Psoas muscle (tissue), 8 donors: ENCODE data around the gene ENTR1. TPM values are rescaled to one million over a fixed set of nuclear protein-coding genes. Genes with fewer than 3 reads are reported as not detected.
"Not testable (repeated sequence)": the region's sequence is repeated elsewhere in the genome, so short reads cannot be mapped to it uniquely, and the experiment has no call there.

Source experiments
- ATAC-seq, 4 donors: fragments of 200-7000 bp; cut with Tn5 transposase; one replicate each; pipeline ENCODE4 v1.9.1; 2020; ENCODE audit warnings: moderate library complexity in 3 of 4, mild to moderate bottlenecking in 2 of 4
- DNase-seq, 2 donors: peaks; one replicate each; pipeline ENCODE4 v3.0.0-alpha.2; 2020
- H3K27ac ChIP-seq: fragments of 200-600 bp; one replicate; pipeline ENCODE4 v1.8.0; 2022
- H3K27me3 ChIP-seq, 3 donors: fragments of 200-600 bp in 1 of 3; one replicate each; pipeline versions ENCODE4 v1.6.1 to v1.8.0; 2013 to 2022; ENCODE audit warnings: low read length in 2 of 3, mild to moderate bottlenecking in 2 of 3, moderate library complexity in 1 of 3; ENCODE audit not compliant: insufficient read depth in 3 of 3
- H3K36me3 ChIP-seq, 2 donors: fragments of 200-600 bp in 1 of 2; one replicate each; pipeline versions ENCODE4 v1.6.1 to v1.8.0; 2013 to 2022; ENCODE audit warnings: low read depth in 1 of 2, mild to moderate bottlenecking in 1 of 2, moderate library complexity in 1 of 2; ENCODE audit not compliant: insufficient read depth in 1 of 2
- H3K4me1 ChIP-seq: fragments of 200-600 bp; one replicate; pipeline ENCODE4 v1.8.0; 2022
- H3K4me3 ChIP-seq: fragments of 200-600 bp; one replicate; pipeline ENCODE4 v1.8.0; 2022; ENCODE audit warnings: mild to moderate bottlenecking
- H3K9me3 ChIP-seq: fragments of 200-600 bp; one replicate; pipeline ENCODE4 v1.8.0; 2022
- WGBS, 3 donors: extraction: QIAGEN DNeasy Blood & Tissue Kit; methylation state at CpG; one replicate each; pipeline versions ENCODE4 v1.1.6 to v1.1.7; 2013; 5-methylcytosine and 5-hydroxymethylcytosine counted together
- intact Hi-C, 2 donors: fragments of 100-400 bp; cut with DNase I; formaldehyde crosslinking; loops; one replicate each; pipeline versions ENCODE4 v1.11.0 to v1.14.2; 2022
- polyA plus RNA-seq, 3 donors: library from polyadenylated mRNA; stranded (reverse); fragments of 200-250 nt; gene quantifications; one replicate each; pipeline ENCODE4 v1.2.3, GENCODE V29; 2013
- total RNA-seq, 4 donors: library from RNA; stranded (reverse); fragmentation: NEBNext Ultra II Directional in 2 of 4; extraction: Animal tissue kit (Norgen Biotek cat#: 25700) in 2 of 4; gene quantifications; one replicate each; pipeline versions ENCODE4 v1.2.1 to v1.2.4, GENCODE V29; 2021 to 2023
- TF ChIP-seq, protein P1 (sequence below): fragments of 200-600 bp; IDR thresholded peaks from one replicate; pipeline ENCODE4 v1.8.0; 2022; ENCODE audit warnings: antibody characterized with exemption
- donor health status: healthy with polysubstance abuse.
- donor health status: DM: no; HTN: no; CAD: no; lungs with moderate emphysema.
- donor health status: Bipolar disorder and iron deficiency.
- donor health status: healthy.
- donor health status: DM: yes; HTN: yes; CAD: no.
- donor health status: DM: no; HTN: no; CAD: no.
- donor health status: DM: no; HTN: no; CAD: no.
- donor health status: DM: yes; HTN: yes; CAD: no.

ENTR1 gene
- total and polyA plus RNA-seq, 7 donors: 16.0 to 53.0 (median 34.2) TPM

DNA sequence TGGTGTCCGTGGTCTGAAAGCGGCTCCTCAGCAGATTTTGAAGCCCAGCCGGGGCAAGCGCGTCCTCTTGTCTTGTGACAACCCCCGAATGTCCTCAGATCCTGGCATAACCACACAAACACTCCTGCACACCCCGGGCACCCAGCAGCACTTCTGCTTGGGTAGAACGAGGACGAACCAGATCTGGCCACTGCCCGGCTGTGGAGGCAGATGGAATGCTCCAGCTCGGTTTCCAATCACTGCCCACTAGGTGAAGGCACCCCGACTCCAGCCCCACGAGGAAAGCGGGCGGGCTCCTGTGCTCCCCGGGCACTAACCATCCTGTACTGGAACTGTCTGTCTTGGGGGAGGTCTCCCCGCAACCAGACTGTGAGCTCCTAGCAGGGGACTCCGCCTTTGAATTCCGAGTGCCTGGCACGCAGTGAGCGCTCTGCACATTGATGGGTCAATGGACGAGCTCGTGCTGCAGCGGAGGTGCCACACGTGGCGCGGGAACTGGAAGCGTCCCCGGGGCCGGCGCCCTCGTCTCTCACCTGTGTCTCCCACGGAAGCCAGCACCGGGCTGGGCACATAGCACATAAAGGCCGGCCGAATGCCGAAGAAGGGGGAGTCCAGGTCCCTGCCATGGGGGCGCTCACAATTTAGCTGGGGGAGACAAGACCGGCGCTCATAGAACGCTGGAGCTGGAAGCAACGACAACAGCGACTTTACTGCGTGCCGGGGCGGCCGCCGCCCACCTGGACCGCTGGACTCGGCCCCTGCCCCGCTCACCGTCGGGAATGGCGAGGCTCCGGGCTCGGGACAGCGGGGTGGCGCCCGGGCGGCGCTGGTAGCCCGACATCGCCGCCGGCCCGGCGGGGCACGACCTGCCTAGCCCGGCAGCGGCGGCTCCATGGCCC lies 608 bp downstream of the ENTR1 start:
- peaks cover 25% of the 10 kb centered on the region for H3K4me1 ChIP-seq
- whole genome bisulfite sequencing, 3 donors: 8 to 15% (median 8%) methylated on average over 37 to 71 of the region's 71 CpGs
- intact Hi-C loops: loop anchor here (5.0 kb wide), 2 partner anchors 62 to 67 kb away; no protein-coding TSS in a partner anchor
- no peak for DNase-seq
- ATAC-seq: peak; percentile 17 to 52 (median 50)
- H3K4me3 ChIP-seq: peak overlapping the region; percentile 99
- peak overlapping the region; percentile 94 for H3K27ac ChIP-seq
- peaks cover 0 to 66% of the 10 kb centered on the region in 2 donors for H3K36me3 ChIP-seq
- TF ChIP-seq, protein P1, sequence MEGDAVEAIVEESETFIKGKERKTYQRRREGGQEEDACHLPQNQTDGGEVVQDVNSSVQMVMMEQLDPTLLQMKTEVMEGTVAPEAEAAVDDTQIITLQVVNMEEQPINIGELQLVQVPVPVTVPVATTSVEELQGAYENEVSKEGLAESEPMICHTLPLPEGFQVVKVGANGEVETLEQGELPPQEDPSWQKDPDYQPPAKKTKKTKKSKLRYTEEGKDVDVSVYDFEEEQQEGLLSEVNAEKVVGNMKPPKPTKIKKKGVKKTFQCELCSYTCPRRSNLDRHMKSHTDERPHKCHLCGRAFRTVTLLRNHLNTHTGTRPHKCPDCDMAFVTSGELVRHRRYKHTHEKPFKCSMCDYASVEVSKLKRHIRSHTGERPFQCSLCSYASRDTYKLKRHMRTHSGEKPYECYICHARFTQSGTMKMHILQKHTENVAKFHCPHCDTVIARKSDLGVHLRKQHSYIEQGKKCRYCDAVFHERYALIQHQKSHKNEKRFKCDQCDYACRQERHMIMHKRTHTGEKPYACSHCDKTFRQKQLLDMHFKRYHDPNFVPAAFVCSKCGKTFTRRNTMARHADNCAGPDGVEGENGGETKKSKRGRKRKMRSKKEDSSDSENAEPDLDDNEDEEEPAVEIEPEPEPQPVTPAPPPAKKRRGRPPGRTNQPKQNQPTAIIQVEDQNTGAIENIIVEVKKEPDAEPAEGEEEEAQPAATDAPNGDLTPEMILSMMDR: no peak
- no peaks in the 10 kb centered on the region for H3K9me3 ChIP-seq
- H3K27me3 ChIP-seq: no peaks in the 10 kb centered on the region

GRCh38 chr9:136407911-136408310 lies 2.5 kb downstream of the ENTR1 start:
- Histone ChIP-seq H3K36me3 (peaks cover 0 to 61% of the 10 kb centered on the region in 2 donors), H3K4me1 (peaks cover 25% of the 10 kb centered on the region), H3K27me3 (no peaks in the 10 kb centered on the region), H3K27ac (no peak overlapping the region), H3K9me3 (no peaks in the 10 kb centered on the region), H3K4me3 (no peak overlapping the region)
- ATAC-seq: no peak
- WGBS, 3 donors: 81 to 85% (median 83%) methylated on average over 7 of the region's 7 CpGs
- intact Hi-C loops: loop anchor here in 1 of 2 donors (2.0 kb wide), 1 partner anchor 43 kb away; no protein-coding TSS in a partner anchor
- TF ChIP-seq, protein P1: no peak
- no peak for DNase-seq

- H3K4me3 ChIP-seq, H3K9me3 ChIP-seq, ATAC-seq, DNase-seq, H3K27ac ChIP-seq, H3K27me3 ChIP-seq: not testable (repeated sequence)
- WGBS, 3 donors: 90 to 95% (median 94%) methylated on average over 28 of the region's 28 CpGs
- Histone ChIP-seq H3K36me3 (peaks cover 0 to 59% of the 10 kb centered on the region in 2 donors), H3K4me1 (peaks cover 19% of the 10 kb centered on the region)
- intact Hi-C loops: loop anchor here in 1 of 2 donors (2.0 kb wide), 1 partner anchor 42 kb away; no protein-coding TSS in a partner anchor
Observed at GRCh38 chr9:136407061-136407460, 3.4 kb downstream of the ENTR1 start.

- ATAC-seq, H3K4me1 ChIP-seq, H3K27ac ChIP-seq, H3K4me3 ChIP-seq, DNase-seq, H3K27me3 ChIP-seq, H3K9me3 ChIP-seq: not testable (repeated sequence)
- intact Hi-C loops: loop anchor here in 1 of 2 donors (2.0 kb wide), 1 partner anchor 41 kb away; no protein-coding TSS in a partner anchor
- 89 to 91% (median 90%) methylated on average over 10 of the region's 10 CpGs for WGBS, 3 donors
- H3K36me3 ChIP-seq: peaks cover 0 to 62% of the 10 kb centered on the region in 2 donors
Observed at GRCh38 chr9:136405904-136406303, 4.5 kb downstream of the ENTR1 start.

DNA sequence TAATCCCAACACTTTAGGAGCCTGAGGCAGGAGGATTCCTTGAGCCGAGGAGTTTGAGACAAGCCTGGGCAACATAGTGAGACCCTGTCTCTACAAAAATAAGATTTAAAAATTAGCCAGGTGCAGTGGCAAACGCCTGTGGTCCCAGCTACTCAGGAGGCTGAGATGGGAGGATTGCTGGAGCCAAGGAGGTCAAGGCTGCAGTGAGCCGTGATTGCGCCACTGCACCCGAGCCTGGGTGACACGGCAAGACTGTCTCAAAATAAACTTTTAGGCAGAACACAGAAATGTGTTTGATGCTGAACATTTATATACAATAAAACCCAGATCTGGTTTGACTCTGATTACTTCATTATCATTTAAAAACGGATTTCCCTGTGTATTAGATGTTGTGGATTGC lies 4.9 kb downstream of the ENTR1 start:
- Histone ChIP-seq H3K9me3 (no peaks in the 10 kb centered on the region), H3K4me3 (no peak overlapping the region), H3K36me3 (peaks cover 0 to 62% of the 10 kb centered on the region in 2 donors), H3K27ac (no peak overlapping the region), H3K27me3 (no peaks in the 10 kb centered on the region), H3K4me1 (peaks cover 9% of the 10 kb centered on the region)
- no peak for DNase-seq
- intact Hi-C loops: no loop called here
- no peak for ATAC-seq
- WGBS, 3 donors: 79 to 91% (median 82%) methylated on average over 7 of the region's 7 CpGs
- TF ChIP-seq, protein P1: no peak
